GM18909 (cell line): Measurements from ENCODE around the gene CST11.
"Not testable (repeated sequence)": the region's sequence is repeated elsewhere in the genome, so short reads cannot be mapped to it uniquely, and the experiment has no call there.

Experiments
- ATAC-seq: cut with Tn5 transposase; IDR thresholded peaks from one replicate; pipeline ENCODE4 v1.9.1; 2021; ENCODE audit warnings: mild to moderate bottlenecking; ENCODE audit not compliant: unreplicated experiment, poor library complexity

The CST11 gene

GRCh38 chr20:23452776-23453175 lies at the start of gene CST11:
Gene CST11, minus strand, starts transcription at chr20:23452876. Its CDS starts 65 bp downstream, at chr20:23452811.
- no peak for ATAC-seq

- ATAC-seq = no peak
Observed at GRCh38 chr20:23501926-23502325, 49.2 kb upstream of the CST11 start.

DNA sequence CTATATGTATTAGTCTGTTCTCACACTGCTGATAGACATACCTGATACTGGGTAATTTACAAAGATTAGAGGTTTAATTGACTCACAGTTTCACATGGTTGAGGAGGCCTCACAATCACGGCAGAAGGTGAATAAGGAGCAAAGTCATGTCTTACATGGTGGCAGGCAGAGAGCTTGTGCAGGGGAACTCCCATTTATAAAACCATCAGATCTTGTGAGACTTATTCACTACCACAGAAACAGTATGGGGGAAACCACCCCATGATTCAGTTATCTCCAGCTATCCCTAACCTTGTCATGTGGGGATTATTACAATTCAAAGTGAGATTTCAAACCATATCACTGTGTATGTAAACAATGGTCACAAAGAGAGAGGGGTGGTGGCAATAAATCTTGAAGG lies 44.9 kb upstream of the CST11 start:
- ATAC-seq = no peak

DNA sequence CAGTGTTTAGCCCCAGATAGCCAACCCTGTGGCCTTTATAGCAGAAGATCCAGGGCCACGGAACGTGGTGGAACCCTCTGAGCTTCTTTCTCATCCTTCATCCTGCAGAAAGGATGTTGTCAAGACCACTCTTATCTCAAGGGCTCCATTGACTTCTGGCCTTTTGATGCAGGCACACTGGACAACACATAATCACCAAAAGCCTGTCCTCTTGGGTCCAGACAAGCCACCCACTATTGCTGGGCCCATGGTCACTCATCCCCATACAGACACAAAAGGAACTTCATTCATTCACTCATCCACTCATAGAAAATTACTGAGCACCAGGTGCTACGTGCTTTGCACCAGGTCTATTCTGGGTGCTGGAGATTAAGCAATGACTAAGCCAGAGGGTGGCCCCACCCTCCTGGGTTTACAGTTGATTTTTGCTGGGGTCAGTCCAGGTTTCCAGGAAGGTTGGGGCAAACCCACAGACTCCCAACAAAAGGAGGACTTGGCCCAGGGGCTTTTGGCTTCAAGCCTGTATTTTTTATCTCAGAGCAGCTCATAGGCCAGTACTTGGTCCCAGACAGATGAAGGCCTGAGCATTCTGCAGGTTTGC lies 40.6 kb upstream of the CST11 start:
- no peak for ATAC-seq

DNA sequence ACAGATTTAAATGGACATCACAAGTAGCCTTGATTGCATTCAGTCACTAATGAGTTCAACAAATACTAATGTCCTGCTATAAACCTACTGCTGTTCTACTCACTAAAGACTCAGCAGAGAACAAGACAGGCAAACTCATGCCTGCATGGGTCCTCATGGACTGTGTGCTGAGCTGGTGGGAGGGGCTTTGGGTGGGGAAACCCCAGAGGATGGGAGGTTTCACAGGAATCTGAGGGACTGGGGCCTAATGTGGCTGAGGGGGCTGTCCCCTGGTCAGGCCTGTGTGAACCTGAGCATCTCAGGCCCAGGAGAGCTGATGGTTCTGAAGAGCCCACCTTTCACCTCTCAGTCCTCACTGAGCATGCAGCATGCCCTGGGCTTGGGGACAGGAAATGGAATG lies 39.6 kb upstream of the CST11 start:
- ATAC-seq = no peak

DNA sequence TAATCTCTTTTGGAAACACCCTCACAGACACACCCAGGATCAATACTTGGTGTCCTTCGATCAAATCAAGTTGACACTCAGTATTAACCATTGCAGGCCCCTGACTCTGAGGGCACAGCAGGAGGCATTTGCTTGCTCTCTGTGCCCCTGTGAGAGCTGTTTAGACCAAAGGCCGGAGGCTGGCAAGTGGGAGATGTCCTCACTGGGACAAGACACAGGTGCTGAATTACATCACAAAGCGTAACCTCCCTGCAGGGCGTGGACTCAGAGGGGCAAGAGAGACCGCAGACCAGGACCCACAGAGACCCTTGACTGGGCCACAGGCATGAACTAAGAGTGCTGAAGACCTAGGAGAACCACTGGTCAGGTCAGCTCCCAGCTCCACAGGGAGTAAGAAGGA lies 38.1 kb upstream of the CST11 start, which contains the start of gene CST8:
Gene CST8, plus strand, starts transcription at position 301 of the 400 bp plus-strand sequence. CDS start 551 bp downstream, outside the sequence.
- ATAC-seq = no peak

DNA sequence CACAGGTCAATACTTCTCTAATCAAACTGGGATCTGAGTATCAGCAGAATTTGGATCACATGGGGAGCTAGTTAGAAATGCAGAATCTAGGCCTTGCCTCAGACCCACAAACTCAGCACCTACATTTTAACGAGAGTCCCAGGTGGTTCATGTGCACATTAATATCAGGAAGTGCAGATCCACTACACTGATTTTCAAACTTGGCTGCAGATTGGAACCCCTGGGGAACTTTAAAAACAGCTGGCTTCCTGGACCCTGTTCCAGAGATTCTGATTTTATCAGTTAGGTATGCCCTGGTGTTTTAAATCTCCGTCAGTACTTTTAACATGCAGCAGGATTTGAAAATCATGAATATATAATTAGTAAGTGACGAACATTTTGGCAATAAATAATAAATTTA lies 36.3 kb upstream of the CST11 start:
- no peak for ATAC-seq

- no peak for ATAC-seq
Observed at GRCh38 chr20:23488470-23488869, 35.8 kb upstream of the CST11 start.

GRCh38 chr20:23484081-23484480 lies 31.4 kb upstream of the CST11 start:
- no peak for ATAC-seq

GRCh38 chr20:23482138-23482537 lies 29.5 kb upstream of the CST11 start:
- ATAC-seq = no peak

GRCh38 chr20:23479043-23479442 lies 26.4 kb upstream of the CST11 start:
- ATAC-seq = no peak

DNA sequence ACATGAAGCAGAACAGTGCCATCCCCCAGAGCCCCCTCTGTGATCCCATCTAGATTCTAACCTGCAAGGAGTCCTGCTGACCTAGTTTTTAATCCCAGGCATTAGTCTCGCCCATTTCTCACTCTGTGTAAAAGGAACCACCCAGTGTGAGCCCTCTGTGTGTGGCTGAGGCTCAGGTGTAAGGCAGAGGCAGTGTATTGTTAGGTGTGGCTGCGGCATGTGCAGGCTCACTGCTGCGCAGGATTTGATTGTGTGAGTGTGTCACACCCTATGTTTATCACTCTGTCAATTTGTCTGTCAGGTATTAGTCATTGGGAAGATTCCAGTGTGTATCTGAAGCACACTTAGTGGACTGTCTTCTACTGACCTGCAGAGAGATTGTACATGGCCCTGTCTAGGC lies 24.5 kb upstream of the CST11 start:
- no peak for ATAC-seq

DNA sequence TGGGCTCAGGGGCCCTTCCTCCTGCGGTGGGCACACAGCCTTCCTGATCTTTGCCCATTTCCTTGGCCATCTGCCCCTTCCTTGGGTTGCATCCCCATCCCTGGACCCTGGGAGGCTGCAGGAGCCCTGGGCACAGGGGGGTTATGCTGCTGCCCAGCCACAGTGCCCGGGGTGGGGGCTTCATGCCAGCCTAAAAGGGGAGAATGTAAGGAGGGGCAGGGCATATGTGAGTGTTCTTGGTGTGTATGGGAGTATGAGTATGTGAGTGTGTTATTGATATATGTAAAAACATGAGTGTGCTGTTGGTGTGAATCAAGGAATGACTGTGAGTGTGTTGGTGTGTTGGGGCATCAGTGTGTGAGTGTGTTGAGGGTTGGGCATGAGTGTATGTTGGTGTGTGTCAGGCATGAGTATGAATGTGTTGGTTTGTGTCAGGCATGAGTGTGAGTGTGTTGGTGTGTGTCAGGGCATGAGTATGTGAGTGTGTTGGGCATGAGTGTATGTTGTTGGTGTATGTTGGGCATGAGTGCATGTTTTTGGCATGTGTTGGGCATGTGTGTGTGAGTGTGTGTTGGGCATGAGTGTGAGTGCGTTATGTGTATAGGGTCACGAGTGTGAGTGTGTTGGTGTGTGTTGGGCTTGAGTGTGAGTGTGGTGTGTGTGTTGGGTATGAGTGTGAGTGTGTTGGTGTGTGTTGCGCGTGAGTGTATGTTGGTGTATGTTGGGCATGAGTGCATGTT lies 23.5 kb upstream of the CST11 start:
- no peak for ATAC-seq

GRCh38 chr20:23475395-23475794 lies 22.7 kb upstream of the CST11 start:
- no peak for ATAC-seq

GRCh38 chr20:23473293-23473692 lies 20.6 kb upstream of the CST11 start:
- not testable (repeated sequence) for ATAC-seq

GRCh38 chr20:23472306-23472705 lies 19.6 kb upstream of the CST11 start:
- not testable (repeated sequence) for ATAC-seq

GRCh38 chr20:23466961-23467360 lies 14.3 kb upstream of the CST11 start:
- ATAC-seq = not testable (repeated sequence)

DNA sequence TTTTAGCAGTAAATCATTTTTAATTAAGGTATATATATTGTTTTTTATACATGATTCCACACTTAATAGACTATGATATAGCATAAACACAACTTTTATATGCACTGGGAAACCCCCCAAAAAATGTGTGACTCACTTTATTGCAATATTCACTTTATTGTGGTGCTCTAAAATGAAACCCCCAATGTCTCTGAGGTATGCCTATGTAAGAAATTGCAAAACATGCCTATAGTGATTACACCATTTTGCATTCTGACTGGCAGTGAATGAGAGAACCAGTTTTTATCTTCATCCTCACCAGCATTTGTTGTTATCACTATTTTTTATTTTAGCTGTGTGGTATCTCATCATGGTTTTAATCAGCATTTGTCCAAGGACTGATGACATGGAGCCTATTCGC lies 8.5 kb upstream of the CST11 start:
- no peak for ATAC-seq

DNA sequence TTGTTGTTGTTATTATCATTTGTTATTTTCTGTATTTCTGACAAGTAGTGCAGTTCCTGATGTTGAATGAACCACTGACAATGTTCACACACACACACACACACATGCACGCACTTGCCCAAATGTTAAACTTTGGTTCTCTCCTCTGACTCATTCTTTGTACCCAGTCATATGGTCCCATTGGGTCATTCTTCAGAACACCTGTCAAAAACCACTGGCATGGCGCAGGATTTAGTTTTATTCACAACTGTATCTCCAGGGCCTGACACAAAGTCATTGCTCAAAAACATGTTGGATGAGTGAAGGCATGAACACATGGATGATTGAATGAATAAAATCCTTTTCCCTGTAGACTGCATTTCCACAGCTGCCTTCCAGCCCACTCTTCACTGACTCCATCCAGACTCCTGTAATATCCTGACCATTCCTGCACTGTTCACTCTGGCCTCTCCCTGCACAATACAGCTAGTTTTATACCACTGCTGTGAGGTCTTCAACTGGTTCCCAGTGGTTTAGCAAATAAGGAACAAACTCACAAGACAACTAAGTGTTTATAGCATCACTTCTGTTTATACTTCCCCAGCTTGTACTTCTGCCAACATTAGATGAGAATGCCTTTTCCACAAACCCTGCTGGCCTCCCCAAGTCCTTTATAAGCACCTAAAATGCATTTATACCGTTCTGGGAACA lies 6.9 kb upstream of the CST11 start:
- ATAC-seq = no peak

GRCh38 chr20:23456873-23457272 lies 4.2 kb upstream of the CST11 start:
- ATAC-seq = no peak

DNA sequence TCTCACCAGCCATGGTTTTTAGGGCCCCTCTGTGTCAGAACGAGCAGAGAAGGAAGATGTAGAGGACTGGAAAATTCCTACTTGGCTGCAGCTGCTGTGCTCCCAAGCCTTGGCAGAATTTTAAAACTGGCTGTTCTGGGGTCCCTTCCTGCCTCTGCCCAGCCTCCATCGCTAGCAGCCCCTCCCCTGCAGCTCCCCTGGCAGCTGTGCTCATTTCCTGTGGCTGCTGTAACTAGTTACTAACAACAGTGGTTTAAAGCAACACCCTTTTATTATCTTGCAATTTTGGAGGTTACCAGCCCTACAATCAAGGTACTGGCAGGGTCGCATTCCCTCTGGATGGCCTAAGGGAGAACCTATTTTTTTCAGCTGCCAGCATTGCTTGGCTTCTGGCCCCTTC lies 3.7 kb upstream of the CST11 start:
- ATAC-seq = no peak
